Activated CD4-positive, alpha-beta T cell treated with anti-CD3 and anti-CD28 coated beads, Interleukin-2, Interleukin-4, amounts not matched to agents 100 ng/mL and 50 ng/mL, durations not matched to agents 16 hours and 8 hours (primary cell): ENCODE results near the gene CCN5.

Source experiments
- DNase-seq: peaks from one replicate; pipeline ENCODE4 v3.0.0-alpha.2; 2020; ENCODE audit warnings: low spot score

The CCN5 gene

DNA sequence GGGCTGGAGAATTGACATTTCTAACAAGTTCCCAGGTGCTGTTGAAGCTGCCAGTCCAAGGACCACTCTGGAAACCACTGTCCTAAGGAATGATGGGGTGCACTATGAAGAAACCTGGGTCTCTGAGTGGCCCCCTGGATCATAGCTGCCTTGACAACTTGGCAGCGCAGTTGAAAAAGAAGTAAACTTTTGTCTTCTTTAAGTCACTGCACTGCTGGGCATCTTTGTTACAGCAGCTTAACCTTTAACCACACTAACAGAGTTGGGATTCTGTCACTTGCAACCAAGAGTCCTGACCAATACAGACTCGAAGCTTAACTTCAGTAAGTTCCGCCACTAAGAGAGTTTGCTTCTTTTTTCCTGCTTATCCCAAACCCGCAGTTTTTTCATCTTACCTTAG is 21.9 kb downstream of the CCN5 start:
- DNase-seq, result no peak

- DNase-seq, result peak; percentile 71
Measured at GRCh38 chr20:44738813-44739477, 23.8 kb downstream of the CCN5 start.

- no peak for DNase-seq
Measured at GRCh38 chr20:44739942-44740341, 24.8 kb downstream of the CCN5 start.

- DNase-seq, result no peak
Measured at GRCh38 chr20:44742304-44743079, 27.3 kb downstream of the CCN5 start.

DNA sequence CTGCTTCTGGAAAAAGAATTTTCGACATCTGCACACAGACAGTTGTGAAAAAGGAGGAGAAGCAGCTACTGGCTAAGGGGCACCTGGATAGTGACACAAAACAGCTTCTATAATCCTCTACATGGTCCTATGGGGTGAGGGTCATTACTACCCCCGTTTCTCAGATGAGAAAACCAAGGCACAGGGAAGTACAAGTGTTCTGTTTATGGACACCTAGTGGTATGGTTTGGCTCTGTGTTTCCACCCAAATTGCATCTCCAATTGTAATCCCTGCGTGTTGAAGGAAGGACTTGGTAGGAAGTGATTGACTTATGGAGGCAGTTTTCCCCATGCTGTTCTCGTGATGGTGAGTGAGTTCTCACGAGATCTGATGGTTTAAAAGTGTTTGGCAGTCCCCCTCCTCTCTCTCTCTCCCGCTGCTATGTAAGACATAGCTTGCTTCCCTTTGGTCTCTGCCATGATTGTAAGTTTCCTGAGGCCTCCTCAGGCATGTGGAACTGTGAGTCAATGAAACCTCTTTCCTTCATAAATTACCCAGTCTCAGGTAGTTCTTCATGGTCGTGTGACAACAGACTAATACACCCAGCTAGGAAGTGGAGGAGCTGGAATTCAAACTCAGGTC is 28.0 kb downstream of the CCN5 start:
- no peak for DNase-seq

DNA sequence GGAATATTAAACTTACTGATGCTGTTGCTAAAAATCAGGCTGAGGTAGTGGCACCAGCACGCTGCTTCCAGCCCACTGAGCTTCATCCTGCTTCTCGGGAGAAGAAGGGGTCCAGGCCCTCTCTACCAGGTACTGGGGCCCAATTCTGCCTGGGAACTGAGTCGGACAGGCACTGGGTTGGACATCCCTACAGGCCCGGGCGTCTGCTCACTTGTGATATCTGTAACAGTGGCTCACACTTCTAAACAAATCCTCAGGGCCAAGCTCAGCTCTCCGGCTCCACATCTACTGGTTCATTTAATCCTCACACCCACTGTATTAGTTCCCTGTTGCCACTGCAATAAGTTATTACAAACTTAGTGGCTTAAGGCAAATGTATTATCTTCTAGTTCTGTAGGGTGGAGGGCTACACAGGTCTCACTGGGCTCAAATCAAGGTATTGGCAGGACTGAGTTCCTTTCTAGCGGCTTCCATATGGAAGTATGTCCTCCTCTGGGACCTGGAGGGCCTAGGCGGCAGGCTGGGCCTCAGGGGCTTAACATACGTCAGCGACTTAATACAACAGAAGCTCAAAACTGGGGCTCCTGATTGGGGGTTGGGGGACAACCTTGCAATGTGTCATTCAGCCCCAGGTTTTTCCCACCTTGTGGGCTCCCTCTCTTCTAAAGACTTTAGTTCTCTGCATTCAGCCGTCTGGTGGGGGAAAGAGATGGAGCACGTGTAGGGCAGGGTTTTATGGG is 28.9 kb downstream of the CCN5 start:
- no peak for DNase-seq

GRCh38 chr20:44745122-44745597 is 30.0 kb downstream of the CCN5 start:
- no peak for DNase-seq

- DNase-seq, result peak; percentile 6
Measured at GRCh38 chr20:44745598-44746366, 30.6 kb downstream of the CCN5 start, which contains the start of gene KCNK15. TSS of gene KCNK15 (plus strand) at chr20:44745865. CDS start at chr20:44745911, 46 bp downstream.

- no peak for DNase-seq
Measured at GRCh38 chr20:44746367-44747165, 31.4 kb downstream of the CCN5 start.

GRCh38 chr20:44747166-44748004 is 32.2 kb downstream of the CCN5 start:
- DNase-seq, result peak; percentile 65

DNA sequence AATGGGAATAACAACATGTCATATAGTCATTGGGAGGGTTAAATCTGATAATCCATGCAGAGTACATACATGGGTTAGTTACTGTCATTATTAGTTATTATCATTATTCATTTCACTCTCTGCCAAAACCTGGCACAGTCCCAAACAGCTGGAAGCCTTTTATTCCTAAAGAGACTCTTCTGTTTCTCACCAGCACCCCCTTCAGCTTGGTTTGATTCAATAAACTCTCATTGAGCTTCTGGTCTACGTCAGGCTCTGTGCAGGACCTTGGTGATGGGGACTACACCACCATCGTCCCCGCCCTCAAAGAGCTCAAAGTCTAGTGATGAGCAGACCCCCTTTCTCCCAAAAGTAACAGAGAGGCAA is 32.8 kb downstream of the CCN5 start:
- DNase-seq, result no peak

GRCh38 chr20:44750081-44750805 is 35.1 kb downstream of the CCN5 start:
- DNase-seq, result peak; percentile 15

DNA sequence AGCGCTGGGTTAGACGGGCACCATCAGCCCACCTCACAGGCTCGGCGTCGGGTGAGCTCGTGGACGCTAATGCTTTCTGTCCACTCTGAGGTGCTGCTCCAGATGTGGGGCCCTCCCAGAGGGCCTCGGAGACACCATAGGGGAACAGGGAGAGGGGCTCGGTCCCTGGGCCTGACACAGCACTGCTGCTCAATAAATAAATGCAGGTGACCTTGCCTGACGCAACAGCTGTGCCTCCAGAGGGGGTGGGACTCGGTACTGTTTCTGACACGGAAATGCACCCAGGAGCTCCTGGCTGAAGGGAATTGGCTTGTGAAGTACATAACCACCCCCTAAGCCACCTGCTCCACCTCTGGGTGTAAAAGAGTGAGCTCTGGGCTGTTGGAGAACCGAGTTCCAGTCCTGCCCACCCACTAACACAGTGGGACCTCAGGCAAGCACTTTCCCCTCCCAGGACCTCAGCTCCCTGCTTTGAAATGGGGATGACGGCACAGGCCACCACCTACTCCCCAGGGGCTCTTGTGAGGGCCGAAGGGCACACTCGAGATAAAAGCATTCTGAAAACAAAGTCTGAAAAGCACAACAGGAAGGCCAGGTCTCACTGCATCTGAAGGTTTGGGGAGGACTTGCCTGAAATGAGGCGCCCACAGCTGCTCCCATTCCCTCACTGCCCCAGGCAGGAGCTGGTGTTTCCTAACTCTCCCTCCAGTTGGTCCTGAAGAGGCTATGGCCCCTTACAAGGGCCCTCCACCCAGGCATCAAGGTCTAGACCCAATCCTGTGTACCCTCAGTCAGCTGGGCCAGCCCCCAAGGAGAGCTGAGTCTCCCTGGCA is 37.1 kb downstream of the CCN5 start:
- DNase-seq, result no peak

- no peak for DNase-seq
Measured at GRCh38 chr20:44754554-44754953, 39.4 kb downstream of the CCN5 start.

DNA sequence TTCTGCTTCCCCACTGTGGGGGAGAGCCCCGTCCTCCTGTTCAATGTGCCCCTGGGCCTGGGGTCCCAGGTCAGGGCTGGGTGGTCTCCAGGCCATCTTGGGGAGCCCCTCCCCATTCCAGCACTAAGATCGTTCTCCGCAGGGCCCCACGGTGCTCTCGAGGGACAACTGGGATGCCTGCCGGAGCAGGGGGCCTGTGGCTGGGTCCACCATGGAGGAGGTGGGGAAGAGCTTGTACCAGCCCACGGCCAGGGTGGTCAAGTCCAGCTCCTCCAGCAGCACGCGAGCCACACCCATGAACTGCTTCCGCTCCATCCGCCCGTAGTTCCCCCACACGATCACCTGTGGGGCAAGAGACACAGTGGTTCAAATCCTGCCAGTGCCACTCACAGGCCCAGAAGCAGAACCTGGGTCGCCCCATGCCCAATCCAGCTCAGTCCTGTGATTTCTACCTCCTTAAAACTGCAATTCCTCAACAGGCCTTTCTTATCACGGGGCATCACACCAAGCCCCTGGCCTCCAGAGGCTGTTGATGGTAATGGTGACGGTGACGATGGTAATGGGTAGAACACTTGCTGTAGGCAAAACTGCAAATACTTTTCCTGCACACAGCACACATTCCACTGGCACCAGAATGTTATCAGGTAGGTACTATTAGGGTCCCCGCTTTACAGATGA is 41.0 kb downstream of the CCN5 start:
- DNase-seq, result no peak

DNA sequence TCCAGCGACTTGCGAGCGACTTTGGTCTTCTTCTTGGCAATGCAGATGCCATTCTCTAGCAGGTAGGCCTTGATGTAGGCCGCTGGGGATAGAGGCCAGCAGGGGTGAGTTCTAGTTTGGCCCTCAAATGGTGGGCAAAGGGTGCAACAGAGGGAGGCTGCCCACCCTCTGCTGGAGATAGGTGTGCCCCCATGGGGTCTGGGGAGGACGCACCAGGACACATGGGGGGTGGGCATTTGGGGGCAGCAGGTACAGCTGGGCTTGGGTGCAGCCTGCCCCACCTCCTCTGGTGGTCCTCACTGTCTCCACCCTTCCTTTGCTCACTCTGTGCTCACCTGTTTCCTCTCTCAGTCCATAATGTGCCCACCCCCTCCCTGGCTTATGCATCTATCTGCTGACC is 41.8 kb downstream of the CCN5 start:
- no peak for DNase-seq

- no peak for DNase-seq
Measured at GRCh38 chr20:44758247-44759101, 43.3 kb downstream of the CCN5 start.
